Airway epithelial cell (primary cell): ENCODE data around the gene ELOA2. TPM values are rescaled to one million over a fixed set of nuclear protein-coding genes. Genes with fewer than 3 reads are reported as not detected.

Experiments used
- total RNA-seq: library from RNA; depleted of rRNA; stranded (reverse); fragments of >200 nt; gene quantifications from 2 replicates; pipeline ENCODE4 v1.2.3, GENCODE V29; 2015

The ELOA2 gene, protein sequence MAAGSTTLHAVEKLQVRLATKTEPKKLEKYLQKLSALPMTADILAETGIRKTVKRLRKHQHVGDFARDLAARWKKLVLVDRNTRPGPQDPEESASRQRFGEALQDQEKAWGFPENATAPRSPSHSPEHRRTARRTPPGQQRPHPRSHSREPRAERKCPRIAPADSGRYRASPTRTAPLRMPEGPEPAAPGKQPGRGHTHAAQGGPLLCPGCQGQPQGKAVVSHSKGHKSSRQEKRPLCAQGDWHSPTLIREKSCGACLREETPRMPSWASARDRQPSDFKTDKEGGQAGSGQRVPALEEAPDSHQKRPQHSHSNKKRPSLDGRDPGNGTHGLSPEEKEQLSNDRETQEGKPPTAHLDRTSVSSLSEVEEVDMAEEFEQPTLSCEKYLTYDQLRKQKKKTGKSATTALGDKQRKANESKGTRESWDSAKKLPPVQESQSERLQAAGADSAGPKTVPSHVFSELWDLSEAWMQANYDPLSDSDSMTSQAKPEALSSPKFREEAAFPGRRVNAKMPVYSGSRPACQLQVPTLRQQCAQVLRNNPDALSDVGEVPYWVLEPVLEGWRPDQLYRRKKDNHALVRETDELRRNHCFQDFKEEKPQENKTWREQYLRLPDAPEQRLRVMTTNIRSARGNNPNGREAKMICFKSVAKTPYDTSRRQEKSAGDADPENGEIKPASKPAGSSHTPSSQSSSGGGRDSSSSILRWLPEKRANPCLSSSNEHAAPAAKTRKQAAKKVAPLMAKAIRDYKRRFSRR
- total RNA-seq: not detected in 2 replicates

DNA sequence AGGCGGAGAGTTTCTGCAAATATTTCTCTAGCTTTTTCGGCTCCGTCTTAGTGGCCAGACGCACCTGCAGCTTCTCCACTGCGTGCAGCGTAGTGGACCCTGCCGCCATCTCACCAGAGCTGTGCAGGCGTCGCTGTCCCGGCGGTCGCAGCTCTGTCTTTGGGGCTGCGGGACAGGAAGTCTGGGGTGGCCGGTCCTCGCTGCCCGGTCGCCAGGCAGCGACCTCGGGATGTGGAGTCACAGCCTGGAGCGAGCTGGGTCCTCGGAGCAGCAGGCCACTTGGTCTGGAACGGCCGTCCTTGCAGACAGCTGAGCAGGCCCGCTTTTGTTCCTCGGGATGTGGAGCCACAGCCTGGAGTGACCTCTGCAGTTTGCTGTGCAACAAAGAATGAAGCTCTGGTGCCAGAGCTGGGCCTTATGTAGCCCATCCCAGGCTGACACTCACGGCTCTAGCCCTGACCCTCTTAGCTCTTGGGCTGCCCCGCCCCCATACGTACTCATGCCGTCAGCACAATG is at the start of gene ELOA2:
Gene ELOA2 (minus strand): TSS at position 466 of the 516 bp plus-strand sequence. CDS start 357 bp downstream, at position 109.

Other genes with a start within 250 kb of the ELOA2 start
- 8.9 and 9.4 TPM in 2 replicates for gene PIAS2, start 118.1 kb downstream of the ELOA2 start, total RNA-seq
- gene KATNAL2, start 118.0 kb downstream of the ELOA2 start, total RNA-seq: 1.3 TPM in 2 replicates
- gene HDHD2, start 114.9 kb upstream of the ELOA2 start, total RNA-seq: 16.9 and 22.4 TPM in 2 replicates
- 13.1 and 16.4 TPM in 2 replicates for gene IER3IP1, start 140.7 kb upstream of the ELOA2 start, total RNA-seq
- gene SKOR2, start 216.0 kb upstream of the ELOA2 start, total RNA-seq: not detected in 2 replicates